Body of pancreas (tissue), 4 donors: ENCODE results near the gene VWDE. TPM values are rescaled to one million over a fixed set of nuclear protein-coding genes. Genes with fewer than 3 reads are reported as not detected.

Source experiments
- ATAC-seq: fragments of 150-250 bp; one replicate; pipeline ENCODE4 v1.9.1; 2016
- DNase-seq, 4 donors: peaks; one replicate each; pipeline ENCODE4 v3.0.0-alpha.2; 2019
- H3K27ac ChIP-seq, 4 donors: fragments of 200-600 bp; sonication (generic); 1 replicate in 3 of 4; 2 replicates in 1 of 4; pipeline versions ENCODE4 v1.5.1 to v1.6.1; 2016 to 2019; ENCODE audit warnings: mild to moderate bottlenecking in 1 of 4, mixed read lengths in 1 of 4, moderate library complexity in 1 of 4
- H3K27me3 ChIP-seq, 2 donors: fragments of 200-600 bp; sonication (generic); one replicate each; pipeline ENCODE4 v1.6.0; 2016; ENCODE audit warnings: mild to moderate bottlenecking in 1 of 2
- H3K36me3 ChIP-seq, 2 donors: fragments of 200-600 bp; sonication (generic); replicated peaks in 1 of 2; 2 replicates each; pipeline ENCODE4 v1.5.1; 2016; ENCODE audit warnings: low read depth in 2 of 2; ENCODE audit not compliant: insufficient read depth in 1 of 2
- H3K4me1 ChIP-seq: fragments of 200-600 bp; sonication (generic); one replicate; pipeline ENCODE4 v1.6.0; 2016
- H3K4me3 ChIP-seq, 2 donors: fragments of 200-600 bp; sonication (generic); 1 replicate in 1 of 2; 2 replicates in 1 of 2; pipeline ENCODE4 v1.5.1; 2016 to 2019
- H3K9me3 ChIP-seq, 3 donors: fragments of 200-600 bp; sonication (generic); 1 replicate in 2 of 3; 2 replicates in 1 of 3; pipeline ENCODE4 v1.5.1; 2016
- POLR2A ChIP-seq, 3 donors: fragments of 450-650 bp; IDR thresholded peaks; one replicate each; pipeline ENCODE4 v1.6.1; 2016; ENCODE audit warnings: antibody characterized with exemption in 3 of 3, mild to moderate bottlenecking in 2 of 3
- WGBS, 2 donors: methylation state at CpG; one replicate each; pipeline ENCODE4 v1.1.5; 2017; 5-methylcytosine and 5-hydroxymethylcytosine counted together
- intact Hi-C: fragments of 100-400 bp; cut with DNase I; formaldehyde crosslinking; loops from one replicate; pipeline ENCODE4 v1.15.1; 2023
- total RNA-seq, 2 donors: library from RNA; depleted of rRNA; stranded (reverse); fragments of >200 nt; gene quantifications; one replicate each; pipeline ENCODE4 v1.1.0, GENCODE V29; 2016
- TF ChIP-seq, protein P1 (sequence below), 7 experiments: fragments of 450-650 bp in 4 of 7; fragments of 200-600 bp in 3 of 7; sonication (generic) in 3 of 7; IDR thresholded peaks; one replicate each; pipeline ENCODE4 v1.5.1; 2016 to 2019; ENCODE audit warnings: antibody characterized with exemption in 7 of 7

The VWDE gene
- total RNA-seq, 2 donors from 2014 or later: 1.6 to 2.6 TPM

DNA sequence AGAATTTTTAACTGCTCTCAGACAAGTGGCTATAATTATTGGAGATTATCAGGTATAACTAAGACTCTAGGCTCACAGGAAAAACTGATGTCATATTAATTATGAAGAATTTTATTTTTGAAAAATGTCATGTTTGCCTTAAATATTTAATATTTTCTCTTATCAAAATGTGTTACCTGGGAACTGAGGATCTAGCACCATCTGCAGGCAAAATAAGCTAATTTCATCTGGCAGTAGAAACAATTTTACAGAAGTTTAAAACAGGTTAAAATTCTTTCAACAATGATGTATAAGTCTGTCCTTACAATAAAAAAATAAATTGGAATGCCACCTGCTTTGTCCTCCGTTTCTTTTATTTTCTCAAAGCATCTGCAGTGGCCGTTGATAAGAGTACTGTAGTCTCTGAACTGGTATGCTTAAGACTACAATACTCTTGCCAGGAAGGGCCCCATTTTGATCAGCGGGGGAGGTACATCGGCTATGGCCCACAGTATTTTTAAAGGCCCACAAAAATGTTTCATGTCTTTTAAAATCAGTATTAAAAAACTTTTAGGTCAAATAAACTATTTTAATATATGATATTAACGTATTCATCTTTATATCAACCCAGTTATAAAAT lies 81.3 kb downstream of the VWDE start:
- intact Hi-C loops: loop anchor here (10.0 kb wide), 1 partner anchor 898 kb away; no protein-coding TSS in a partner anchor
- H3K4me1 ChIP-seq: peaks cover 5% of the 10 kb centered on the region
- no peaks in the 10 kb centered on the region for H3K36me3 ChIP-seq
- 31 to 42% methylated on average over 5 of the region's 5 CpGs for WGBS, 2 donors
- H3K27me3 ChIP-seq: no peaks in the 10 kb centered on the region
- no peak overlapping the region for H3K4me3 ChIP-seq
- no peak for ATAC-seq
- H3K27ac ChIP-seq: no peak overlapping the region
- DNase-seq: no peak
- no peak for TF ChIP-seq POLR2A (IDR thresholded peaks at IDR 0.05)
- TF ChIP-seq, protein P1, sequence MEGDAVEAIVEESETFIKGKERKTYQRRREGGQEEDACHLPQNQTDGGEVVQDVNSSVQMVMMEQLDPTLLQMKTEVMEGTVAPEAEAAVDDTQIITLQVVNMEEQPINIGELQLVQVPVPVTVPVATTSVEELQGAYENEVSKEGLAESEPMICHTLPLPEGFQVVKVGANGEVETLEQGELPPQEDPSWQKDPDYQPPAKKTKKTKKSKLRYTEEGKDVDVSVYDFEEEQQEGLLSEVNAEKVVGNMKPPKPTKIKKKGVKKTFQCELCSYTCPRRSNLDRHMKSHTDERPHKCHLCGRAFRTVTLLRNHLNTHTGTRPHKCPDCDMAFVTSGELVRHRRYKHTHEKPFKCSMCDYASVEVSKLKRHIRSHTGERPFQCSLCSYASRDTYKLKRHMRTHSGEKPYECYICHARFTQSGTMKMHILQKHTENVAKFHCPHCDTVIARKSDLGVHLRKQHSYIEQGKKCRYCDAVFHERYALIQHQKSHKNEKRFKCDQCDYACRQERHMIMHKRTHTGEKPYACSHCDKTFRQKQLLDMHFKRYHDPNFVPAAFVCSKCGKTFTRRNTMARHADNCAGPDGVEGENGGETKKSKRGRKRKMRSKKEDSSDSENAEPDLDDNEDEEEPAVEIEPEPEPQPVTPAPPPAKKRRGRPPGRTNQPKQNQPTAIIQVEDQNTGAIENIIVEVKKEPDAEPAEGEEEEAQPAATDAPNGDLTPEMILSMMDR (IDR thresholded peaks at IDR 0.05): peak; percentile 53 to 85 (median 77)
- no peaks in the 10 kb centered on the region for H3K9me3 ChIP-seq

DNA sequence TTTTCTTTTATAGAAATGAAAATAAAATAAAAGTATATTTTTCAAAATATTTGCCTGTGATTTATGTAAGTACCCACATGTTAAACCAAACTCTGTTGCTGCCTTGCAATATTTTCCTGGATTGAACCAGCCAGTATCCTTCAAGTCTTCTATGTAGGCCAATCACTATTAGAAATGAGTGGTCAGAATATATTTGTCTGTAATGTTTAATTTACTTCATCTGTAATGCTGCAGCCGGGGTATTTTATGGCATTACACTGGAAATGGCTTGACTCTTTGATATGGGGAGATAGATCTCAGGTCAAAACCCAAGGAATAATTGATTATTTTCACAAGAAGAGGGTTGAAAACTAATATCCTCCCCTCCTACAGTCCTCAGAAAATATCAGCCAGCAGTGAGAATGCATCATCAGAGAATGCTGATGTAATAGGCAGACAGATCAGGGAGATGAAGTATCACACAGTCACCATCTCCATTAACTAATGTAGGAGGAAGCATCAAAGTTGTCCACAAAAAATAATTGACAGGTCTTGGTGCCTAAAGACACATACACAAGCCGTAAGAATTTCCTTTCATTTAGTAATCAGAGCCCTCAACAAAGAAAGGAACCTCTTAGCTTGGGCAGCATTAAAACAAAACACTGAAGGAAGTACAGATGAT lies 82.5 kb downstream of the VWDE start:
- 84 to 92% methylated on average over 2 of the region's 2 CpGs for WGBS, 2 donors
- DNase-seq (no peak), ATAC-seq (no peak)
- TF ChIP-seq, protein P1 (IDR thresholded peaks at IDR 0.05): no peak
- TF ChIP-seq POLR2A (IDR thresholded peaks at IDR 0.05): no peak
- no peaks in the 10 kb centered on the region for H3K9me3 ChIP-seq
- H3K4me1 ChIP-seq: peaks cover 5% of the 10 kb centered on the region
- H3K27me3 ChIP-seq: no peaks in the 10 kb centered on the region
- intact Hi-C loops: loop anchor here (10.0 kb wide), 1 partner anchor 896 kb away; no protein-coding TSS in a partner anchor
- no peak overlapping the region for H3K27ac ChIP-seq
- no peaks in the 10 kb centered on the region for H3K36me3 ChIP-seq
- no peak overlapping the region for H3K4me3 ChIP-seq

DNA sequence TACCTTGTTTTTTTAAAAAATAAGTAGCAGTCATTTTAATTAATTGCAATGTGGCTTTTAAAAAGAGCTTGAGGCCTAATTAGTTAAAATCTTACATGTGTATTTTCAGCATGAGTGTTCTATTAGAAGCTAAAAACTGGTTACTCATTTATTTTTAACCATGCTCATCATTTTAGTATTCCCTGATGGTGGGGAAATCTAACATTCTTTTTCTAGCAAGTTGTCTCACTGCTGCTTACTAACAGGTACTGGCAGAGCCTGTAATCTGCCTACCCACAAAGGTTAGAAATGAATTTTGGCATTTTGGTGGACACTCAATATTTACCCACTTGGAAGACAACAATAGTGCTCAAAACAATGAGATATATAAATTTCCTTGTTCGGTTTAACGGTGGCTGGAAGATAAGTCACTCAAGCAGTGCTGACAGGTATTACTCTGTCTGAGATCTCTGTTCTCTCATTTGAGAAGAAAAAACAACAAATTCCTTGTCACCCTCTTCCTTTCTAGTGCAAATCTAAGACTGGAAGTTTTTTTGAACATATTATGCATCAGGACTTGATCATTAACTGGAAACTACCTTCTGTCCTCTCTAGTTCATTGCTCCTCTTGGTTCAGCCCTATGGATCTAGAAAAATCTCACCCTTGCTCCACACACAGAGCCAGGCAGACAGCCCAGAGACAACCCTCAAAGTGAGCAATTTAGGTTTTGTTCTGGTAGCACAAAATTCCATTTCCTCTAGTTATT lies 83.3 kb downstream of the VWDE start:
- peaks cover 5% of the 10 kb centered on the region for H3K4me1 ChIP-seq
- ATAC-seq: no peak
- no peak for DNase-seq
- WGBS, 2 donors: 47 to 52% methylated on average over 2 of the region's 2 CpGs
- intact Hi-C loops: loop anchor here (10.0 kb wide), 1 partner anchor 896 kb away; no protein-coding TSS in a partner anchor
- no peaks in the 10 kb centered on the region for H3K36me3 ChIP-seq
- TF ChIP-seq POLR2A (IDR thresholded peaks at IDR 0.05): no peak
- TF ChIP-seq, protein P1 (IDR thresholded peaks at IDR 0.05): no peak
- no peaks in the 10 kb centered on the region for H3K9me3 ChIP-seq
- no peak overlapping the region for H3K4me3 ChIP-seq
- H3K27ac ChIP-seq: no peak overlapping the region
- no peaks in the 10 kb centered on the region for H3K27me3 ChIP-seq

DNA sequence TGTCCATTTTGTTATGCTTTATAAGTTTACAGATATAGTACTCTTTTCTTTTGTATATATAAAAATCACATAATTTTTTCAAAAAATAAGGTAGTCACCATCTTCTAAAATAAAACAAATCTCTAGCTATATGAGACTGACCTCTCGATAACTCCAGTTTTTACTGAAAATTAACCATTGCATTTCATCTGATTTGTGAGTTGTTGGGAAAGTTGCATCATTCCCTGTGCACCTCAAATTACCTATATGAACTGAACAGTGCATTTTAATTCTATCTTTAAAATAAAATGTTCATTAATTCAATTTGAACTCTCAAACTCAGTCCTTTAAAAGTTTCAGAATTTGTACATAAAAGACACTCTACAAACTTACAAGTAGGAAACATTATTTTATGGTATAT lies 86.0 kb downstream of the VWDE start:
- TF ChIP-seq, protein P1 (IDR thresholded peaks at IDR 0.05): no peak
- TF ChIP-seq POLR2A (IDR thresholded peaks at IDR 0.05): no peak
- intact Hi-C loops: no loop called here
- no peak overlapping the region for H3K4me3 ChIP-seq
- H3K36me3 ChIP-seq: no peaks in the 10 kb centered on the region
- no peak overlapping the region for H3K27ac ChIP-seq
- ATAC-seq (no peak), DNase-seq (no peak)
- H3K4me1 ChIP-seq: peaks cover 5% of the 10 kb centered on the region
- H3K27me3 ChIP-seq: no peaks in the 10 kb centered on the region
- WGBS, 2 donors: 77 to 83% methylated on average over 1 of the region's 1 CpG
- H3K9me3 ChIP-seq: no peaks in the 10 kb centered on the region
